ENCODE data around the gene CDKL5.

Gene CDKL5

GRCh38 chrX:18696653-18697052 is 271.2 kb downstream of the CDKL5 start:
- no peak for DNase-seq (ENCODE audit: low read depth in 2 of 2)

GRCh38 chrX:18698737-18699650 is 273.6 kb downstream of the CDKL5 start:
- DNase-seq (ENCODE audit: low read depth in 2 of 2): no peak

- no peak for DNase-seq (ENCODE audit: low read depth in 2 of 2)
These were observed 276.4 kb downstream of the CDKL5 start for GRCh38 chrX:18701621-18702361.

DNA sequence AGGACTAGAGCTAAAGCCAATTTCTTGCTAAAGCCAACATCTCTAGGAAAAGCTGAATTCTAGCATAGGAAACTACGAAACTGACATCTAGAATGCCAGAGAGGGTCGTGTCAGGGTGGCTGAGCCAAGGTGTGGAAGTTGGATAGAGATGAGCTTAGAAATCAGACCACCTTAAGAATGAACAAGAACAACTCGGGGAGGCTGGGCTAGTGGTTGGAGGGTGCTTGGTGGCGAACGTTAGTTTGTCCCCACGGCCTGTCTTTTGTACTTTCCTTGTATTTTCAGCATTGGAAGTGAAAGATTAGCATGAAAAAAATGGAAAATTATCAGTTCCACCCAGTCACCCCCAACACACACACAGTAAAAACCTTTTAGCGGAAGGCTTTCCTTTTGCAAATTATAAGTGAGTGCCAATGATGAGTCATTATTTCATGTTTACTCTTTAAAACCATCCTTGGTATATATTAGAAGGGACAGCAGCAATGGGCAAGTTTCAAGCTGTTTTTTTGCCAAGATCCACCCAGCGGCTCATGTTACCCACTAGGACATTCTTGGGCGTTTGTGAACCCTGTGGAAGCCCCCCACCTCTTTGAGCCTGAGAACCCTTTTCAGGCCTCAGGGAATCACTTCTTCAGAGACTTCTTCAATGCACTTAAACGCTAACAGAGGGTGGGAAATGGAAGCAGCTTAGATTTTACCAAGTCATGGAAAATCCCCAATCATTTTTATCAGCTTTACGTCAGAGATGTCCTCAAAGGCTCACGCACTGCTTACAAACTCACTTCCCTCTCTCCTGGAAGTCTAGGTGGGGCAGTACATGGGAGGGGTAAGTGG is 277.2 kb downstream of the CDKL5 start:
- DNase-seq (ENCODE audit: low read depth in 2 of 2): no peak
